GM10248 (cell line): ENCODE results near the gene RTL10.

Experiments used
- CTCF ChIA-PET: fragments of 300-600 bp; sonication (Branson Sonifier 250); formaldehyde crosslinking; extraction: SDS; loops from one replicate; lab custom pipeline; 2021; ENCODE audit warnings: antibody characterized with exemption; lab: Yijun Ruan, JAX
- POLR2A ChIA-PET: fragments of 350-650 bp; sonication (Branson Sonifier 250); formaldehyde crosslinking; extraction: SDS; loops from one replicate; lab custom pipeline; 2020; ENCODE audit warnings: antibody characterized with exemption; lab: Yijun Ruan, JAX
- DNase-seq: peaks from one replicate; pipeline ENCODE4 v3.0.0; 2012; ENCODE audit errors: extremely low spot score
- TF ChIP-seq, protein P1 (sequence below): IDR thresholded peaks from 2 replicates; pipeline ENCODE4 v1.5.1; 2012; ENCODE audit warnings: mild to moderate bottlenecking, low read depth; ENCODE audit errors: extremely low read depth, missing control alignments, control extremely low read depth

RTL10 gene

DNA sequence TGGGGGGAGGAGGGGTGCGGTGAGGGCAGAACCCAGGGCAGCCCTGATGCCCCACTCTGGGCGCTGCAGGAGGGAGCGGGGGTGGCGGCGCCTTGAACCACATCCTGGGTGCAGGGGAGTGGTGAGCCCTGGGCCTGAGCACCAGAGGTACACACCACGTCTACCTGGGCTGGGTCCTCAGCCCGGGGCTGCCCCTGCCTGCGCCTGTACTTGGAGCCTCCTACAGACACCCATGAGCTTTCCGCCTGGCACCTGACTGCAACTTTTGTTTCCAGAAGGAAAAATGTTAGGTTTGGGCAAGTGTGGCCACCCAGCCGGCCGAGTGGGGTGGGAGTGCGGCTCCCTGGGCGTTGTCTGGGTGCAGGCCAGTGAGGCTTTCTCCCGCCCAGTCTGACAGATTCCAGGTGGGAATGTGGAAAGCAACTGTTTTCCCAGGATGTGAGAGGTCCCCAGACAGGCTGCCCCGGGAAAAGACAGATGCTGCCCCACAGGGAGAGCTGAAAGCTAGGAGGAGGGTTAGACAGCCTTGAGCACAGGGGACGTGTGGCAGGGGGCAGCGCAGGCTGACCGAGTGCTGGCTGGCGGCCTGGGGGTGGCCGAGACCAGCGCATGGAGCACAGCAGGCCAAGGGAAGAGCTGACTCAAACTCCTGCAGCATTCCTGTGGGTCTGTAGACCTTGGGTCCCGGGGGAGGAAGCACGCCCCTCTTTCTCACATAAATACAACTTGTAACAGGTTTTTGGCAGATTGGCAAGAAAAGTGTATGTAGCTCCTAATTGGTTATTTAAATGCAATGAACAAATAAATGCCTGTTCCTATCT lies 44.1 kb downstream of the RTL10 start:
- ChIA-PET POLR2A (no interaction called here), CTCF (interaction anchor here (1.1 to 1.7 kb wide), 2 partner anchors 8 to 81 kb away, joined by 3 to 4 read pairs; no protein-coding TSS in a partner anchor)
- TF ChIP-seq, protein P1, sequence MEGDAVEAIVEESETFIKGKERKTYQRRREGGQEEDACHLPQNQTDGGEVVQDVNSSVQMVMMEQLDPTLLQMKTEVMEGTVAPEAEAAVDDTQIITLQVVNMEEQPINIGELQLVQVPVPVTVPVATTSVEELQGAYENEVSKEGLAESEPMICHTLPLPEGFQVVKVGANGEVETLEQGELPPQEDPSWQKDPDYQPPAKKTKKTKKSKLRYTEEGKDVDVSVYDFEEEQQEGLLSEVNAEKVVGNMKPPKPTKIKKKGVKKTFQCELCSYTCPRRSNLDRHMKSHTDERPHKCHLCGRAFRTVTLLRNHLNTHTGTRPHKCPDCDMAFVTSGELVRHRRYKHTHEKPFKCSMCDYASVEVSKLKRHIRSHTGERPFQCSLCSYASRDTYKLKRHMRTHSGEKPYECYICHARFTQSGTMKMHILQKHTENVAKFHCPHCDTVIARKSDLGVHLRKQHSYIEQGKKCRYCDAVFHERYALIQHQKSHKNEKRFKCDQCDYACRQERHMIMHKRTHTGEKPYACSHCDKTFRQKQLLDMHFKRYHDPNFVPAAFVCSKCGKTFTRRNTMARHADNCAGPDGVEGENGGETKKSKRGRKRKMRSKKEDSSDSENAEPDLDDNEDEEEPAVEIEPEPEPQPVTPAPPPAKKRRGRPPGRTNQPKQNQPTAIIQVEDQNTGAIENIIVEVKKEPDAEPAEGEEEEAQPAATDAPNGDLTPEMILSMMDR = no peak
- DNase-seq = no peak

DNA sequence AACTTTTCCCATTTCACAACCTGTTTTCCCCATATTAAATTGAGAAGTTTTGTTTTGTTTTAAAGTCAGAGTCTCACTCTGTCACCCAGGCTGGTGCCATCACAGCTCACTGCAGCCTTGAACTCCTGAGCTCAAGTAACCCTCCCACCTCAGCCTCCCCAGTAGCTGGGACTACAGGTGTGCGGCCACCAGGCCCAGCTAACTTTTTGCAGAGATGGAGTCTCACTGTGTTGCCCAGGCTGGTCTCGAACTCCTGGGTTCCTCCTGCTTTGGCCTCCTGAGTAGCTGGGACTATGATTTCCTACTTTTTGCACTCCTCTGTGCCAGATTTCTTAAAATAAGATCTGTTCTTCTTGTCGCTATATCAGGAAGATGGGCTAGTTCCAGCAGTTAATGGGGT lies 44.9 kb downstream of the RTL10 start:
- CTCF ChIA-PET = interaction anchor here (1.7 kb wide), 1 partner anchor 80 kb away, joined by 4 read pairs; no protein-coding TSS in a partner anchor
- TF ChIP-seq, protein P1 = no peak
- DNase-seq = no peak
- POLR2A ChIA-PET = no interaction called here

DNA sequence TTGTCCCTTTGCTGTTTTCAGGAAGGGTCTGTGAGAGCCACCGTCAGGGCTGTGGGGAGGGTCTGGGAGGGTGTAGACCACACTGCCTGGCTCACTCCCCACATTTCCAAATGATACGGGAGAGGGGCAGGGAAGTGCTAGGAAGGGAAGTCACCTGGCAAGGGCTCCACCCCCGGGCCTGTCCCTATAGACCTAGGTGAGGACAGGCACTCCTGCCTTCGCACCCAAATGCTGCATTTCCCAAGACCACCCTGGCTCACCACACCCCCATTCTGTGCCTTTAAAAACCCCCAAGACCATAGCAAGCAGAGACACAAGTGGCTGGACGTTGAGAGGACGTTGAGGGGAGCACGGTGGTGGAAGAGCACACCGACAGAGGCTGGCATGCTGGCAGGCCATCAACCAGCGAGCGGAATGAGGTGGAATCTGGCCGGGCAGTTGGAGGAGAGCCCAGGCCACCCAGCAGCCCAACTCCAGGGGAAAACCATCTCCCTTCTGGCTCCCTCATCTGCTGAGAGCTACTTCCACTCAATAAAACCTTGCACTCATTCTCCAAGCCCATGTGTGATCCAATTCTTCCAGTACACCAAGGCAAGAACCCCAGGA lies 45.7 kb downstream of the RTL10 start:
- POLR2A ChIA-PET = interaction anchor here (0.6 kb wide), 1 partner anchor 62 kb away, joined by 4 read pairs; no protein-coding TSS in a partner anchor
- TF ChIP-seq, protein P1 = no peak
- DNase-seq = no peak
- CTCF ChIA-PET = interaction anchor here (1.7 kb wide), 1 partner anchor 79 kb away, joined by 4 read pairs; no protein-coding TSS in a partner anchor

DNA sequence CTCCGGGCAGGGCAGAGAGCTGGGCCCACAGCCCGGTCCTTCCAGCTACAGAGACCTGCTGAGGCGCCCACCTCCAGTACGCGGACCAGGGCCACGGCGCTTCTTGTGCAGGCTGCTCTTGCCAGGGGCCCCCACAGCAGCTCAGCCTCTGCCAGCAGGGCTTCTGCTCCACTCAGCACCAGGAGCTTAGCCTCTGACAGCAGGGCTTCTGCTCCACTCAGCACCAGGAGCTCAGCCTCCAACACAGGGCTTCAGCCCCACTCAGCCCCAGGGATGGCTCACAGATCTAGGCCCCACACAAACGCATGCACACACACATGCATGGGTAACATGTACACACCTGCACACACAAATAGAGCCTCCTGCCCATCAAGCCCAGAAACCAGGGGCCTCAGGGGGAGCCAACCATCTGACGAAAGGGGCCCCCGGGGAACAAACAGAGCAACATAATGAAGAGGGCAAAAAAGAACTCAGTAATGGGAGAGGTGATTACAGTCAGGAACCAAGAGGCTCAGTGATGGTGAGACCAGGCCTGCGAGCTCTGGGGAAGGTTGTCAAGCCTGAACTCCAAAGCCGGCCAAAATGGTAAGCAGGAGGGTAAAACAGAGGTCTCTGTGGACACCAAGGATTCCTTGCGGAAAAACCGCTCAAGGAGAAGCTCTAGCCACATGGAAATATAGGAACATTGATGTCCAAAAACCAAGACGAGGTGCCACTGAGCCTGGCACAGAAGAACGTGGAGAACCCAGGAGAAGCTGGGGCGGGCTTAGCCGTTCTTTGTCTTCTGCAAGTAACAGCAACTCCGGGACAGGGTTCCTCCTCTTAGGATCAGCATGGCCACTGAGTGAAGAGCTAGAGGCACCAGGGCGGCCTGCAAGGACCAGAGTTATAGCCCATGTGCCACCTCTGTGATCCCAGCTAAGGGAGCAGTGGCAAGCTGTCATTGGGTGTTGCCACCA lies 46.5 kb downstream of the RTL10 start:
- CTCF ChIA-PET = interaction anchor here (1.2 kb wide), 1 partner anchor 17 kb away, joined by 3 read pairs; no protein-coding TSS in a partner anchor
- DNase-seq = no peak
- POLR2A ChIA-PET = interaction anchor here (0.6 kb wide), 1 partner anchor 61 kb away, joined by 4 read pairs; no protein-coding TSS in a partner anchor
- TF ChIP-seq, protein P1 = no peak

DNA sequence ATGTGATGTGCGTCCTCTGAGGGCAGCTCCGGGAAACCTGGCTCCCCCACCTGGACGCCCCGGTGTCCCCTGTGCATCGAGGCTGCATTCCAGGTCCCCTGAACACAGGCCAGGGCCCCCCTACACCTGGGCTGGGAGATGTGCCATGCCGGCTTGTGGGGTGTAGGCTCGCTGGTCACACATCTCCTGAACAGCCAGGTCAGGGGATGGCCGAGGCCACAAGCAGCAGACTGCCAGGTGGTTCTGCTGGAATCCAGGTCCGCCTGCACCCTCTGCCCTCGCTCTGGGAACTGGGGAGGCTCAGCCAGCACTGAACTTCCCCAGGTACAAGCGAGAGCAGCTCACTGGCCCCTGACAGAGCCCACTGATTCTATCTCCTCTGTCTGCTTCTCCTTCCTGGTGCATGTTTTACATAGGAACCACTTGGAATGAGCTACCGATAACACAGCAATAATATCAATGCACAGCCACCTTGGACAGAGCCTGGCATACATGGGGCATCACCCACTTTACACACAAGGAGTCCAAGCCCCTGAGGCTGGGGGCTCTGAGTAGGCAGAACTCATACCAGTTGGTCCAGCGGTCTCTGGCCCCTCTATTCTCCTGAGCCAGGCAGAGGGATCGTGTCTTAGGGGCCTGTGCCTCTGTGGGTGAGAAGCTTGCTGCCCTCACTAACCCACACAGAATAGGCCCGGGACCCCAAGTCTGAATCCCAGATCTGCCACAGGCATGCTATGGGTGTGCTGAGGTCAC lies 47.3 kb downstream of the RTL10 start:
- ChIA-PET POLR2A (no interaction called here), CTCF (interaction anchor here (1.2 kb wide), 1 partner anchor 16 kb away, joined by 3 read pairs; no protein-coding TSS in a partner anchor)
- no peak for DNase-seq
- TF ChIP-seq, protein P1 = no peak
